Measurements from ENCODE around the gene GALNT10. TPM values are rescaled to one million over a fixed set of nuclear protein-coding genes. Genes with fewer than 3 reads are reported as not detected.

Gene GALNT10
- total and polyA plus RNA-seq, 2 donors (not counting 1 experiment from before 2014, with no cell fraction given), result 18.3 to 35.8 TPM

GRCh38 chr5:154366353-154366752 is 175.8 kb downstream of the GALNT10 start:
- Histone ChIP-seq H4K20me1 (ENCODE audit: control insufficient read depth, extremely low read depth, insufficient read depth, low read length) (no peaks in the 10 kb centered on the region), H3K4me2 (ENCODE audit: extremely low read depth, insufficient read depth, low read length) (no peak overlapping the region), H2AFZ (ENCODE audit: low read length) (no peak overlapping the region), H3K79me2 (ENCODE audit: control insufficient read depth, insufficient read depth, low read length) (no peaks in the 10 kb centered on the region), H3K4me3 (replicated peaks in 1 of 4; ENCODE audit: control extremely low read depth in 1 of 4, insufficient read depth in 1 of 4, low read depth in 3 of 4, low read length in 4 of 4) (no peak overlapping the region), H3K36me3 (ENCODE audit: control insufficient read depth, insufficient read depth, low read length) (no peaks in the 10 kb centered on the region), H3K27me3 (ENCODE audit: control insufficient read depth, insufficient read depth, low read length) (no peaks in the 10 kb centered on the region), H3K9me3 (ENCODE audit: control insufficient read depth, insufficient read depth, low read depth, low read length) (no peaks in the 10 kb centered on the region), H3K27ac (ENCODE audit: insufficient read depth, low read length) (peak overlapping the region; percentile 1), H3K4me1 (ENCODE audit: control insufficient read depth, extremely low read depth, insufficient read depth, low read length) (peaks cover 34% of the 10 kb centered on the region), H3K9ac (ENCODE audit: insufficient read depth, low read length) (no peak overlapping the region)
- TF ChIP-seq, protein P1, sequence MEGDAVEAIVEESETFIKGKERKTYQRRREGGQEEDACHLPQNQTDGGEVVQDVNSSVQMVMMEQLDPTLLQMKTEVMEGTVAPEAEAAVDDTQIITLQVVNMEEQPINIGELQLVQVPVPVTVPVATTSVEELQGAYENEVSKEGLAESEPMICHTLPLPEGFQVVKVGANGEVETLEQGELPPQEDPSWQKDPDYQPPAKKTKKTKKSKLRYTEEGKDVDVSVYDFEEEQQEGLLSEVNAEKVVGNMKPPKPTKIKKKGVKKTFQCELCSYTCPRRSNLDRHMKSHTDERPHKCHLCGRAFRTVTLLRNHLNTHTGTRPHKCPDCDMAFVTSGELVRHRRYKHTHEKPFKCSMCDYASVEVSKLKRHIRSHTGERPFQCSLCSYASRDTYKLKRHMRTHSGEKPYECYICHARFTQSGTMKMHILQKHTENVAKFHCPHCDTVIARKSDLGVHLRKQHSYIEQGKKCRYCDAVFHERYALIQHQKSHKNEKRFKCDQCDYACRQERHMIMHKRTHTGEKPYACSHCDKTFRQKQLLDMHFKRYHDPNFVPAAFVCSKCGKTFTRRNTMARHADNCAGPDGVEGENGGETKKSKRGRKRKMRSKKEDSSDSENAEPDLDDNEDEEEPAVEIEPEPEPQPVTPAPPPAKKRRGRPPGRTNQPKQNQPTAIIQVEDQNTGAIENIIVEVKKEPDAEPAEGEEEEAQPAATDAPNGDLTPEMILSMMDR (conservative IDR thresholded peaks at IDR 0.05 in 1 of 2, IDR thresholded peaks at IDR 0.05 in 1 of 2; ENCODE audit: low read depth in 1 of 2, low read length in 2 of 2), result no peak
- TF ChIP-seq EZH2 (IDR thresholded peaks at IDR 0.05; ENCODE audit: low read length, missing control alignments), result no peak
- DNase-seq (ENCODE audit: low read depth in 2 of 2), result peak; percentile 68 to 72

DNA sequence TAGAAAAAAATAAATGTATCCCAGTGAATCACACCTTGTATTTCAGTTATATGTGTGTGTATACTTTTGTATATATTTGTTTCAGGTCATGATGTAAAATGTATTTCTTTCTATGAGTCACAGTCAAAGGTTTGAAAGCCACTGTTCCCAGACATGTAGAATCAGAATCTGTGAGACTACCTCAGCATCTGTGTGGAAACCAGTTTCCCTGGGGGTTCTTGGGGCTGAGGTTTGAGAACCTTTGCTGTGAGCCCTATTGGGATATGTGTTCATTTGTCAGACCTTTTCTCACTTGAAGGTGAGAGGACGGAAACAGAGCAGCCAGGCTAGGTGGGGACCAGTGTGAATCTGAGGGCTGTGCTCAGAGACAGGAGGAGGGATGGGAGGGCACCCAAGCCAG is 176.6 kb downstream of the GALNT10 start:
- no peaks in the 10 kb centered on the region for H3K27me3 ChIP-seq (ENCODE audit: control insufficient read depth, insufficient read depth, low read length)
- TF ChIP-seq, protein P1 (conservative IDR thresholded peaks at IDR 0.05 in 1 of 2, IDR thresholded peaks at IDR 0.05 in 1 of 2; ENCODE audit: low read depth in 1 of 2, low read length in 2 of 2), result no peak
- TF ChIP-seq EZH2 (IDR thresholded peaks at IDR 0.05; ENCODE audit: low read length, missing control alignments), result no peak
- H3K4me2 ChIP-seq (ENCODE audit: extremely low read depth, insufficient read depth, low read length), result no peak overlapping the region
- no peak overlapping the region for H3K9ac ChIP-seq (ENCODE audit: insufficient read depth, low read length)
- DNase-seq (ENCODE audit: low read depth in 2 of 2), result peak; percentile 23 to 68
- no peak overlapping the region for H2AFZ ChIP-seq (ENCODE audit: low read length)
- no peaks in the 10 kb centered on the region for H3K79me2 ChIP-seq (ENCODE audit: control insufficient read depth, insufficient read depth, low read length)
- peak overlapping the region; percentile 67 for H3K27ac ChIP-seq (ENCODE audit: insufficient read depth, low read length)
- peaks cover 35% of the 10 kb centered on the region for H3K4me1 ChIP-seq (ENCODE audit: control insufficient read depth, extremely low read depth, insufficient read depth, low read length)
- H4K20me1 ChIP-seq (ENCODE audit: control insufficient read depth, extremely low read depth, insufficient read depth, low read length), result no peaks in the 10 kb centered on the region
- H3K36me3 ChIP-seq (ENCODE audit: control insufficient read depth, insufficient read depth, low read length), result no peaks in the 10 kb centered on the region
- H3K9me3 ChIP-seq (ENCODE audit: control insufficient read depth, insufficient read depth, low read depth, low read length), result no peaks in the 10 kb centered on the region
- no peak overlapping the region for H3K4me3 ChIP-seq (replicated peaks in 1 of 4; ENCODE audit: control extremely low read depth in 1 of 4, insufficient read depth in 1 of 4, low read depth in 3 of 4, low read length in 4 of 4)

- no peaks in the 10 kb centered on the region for H3K36me3 ChIP-seq (ENCODE audit: control insufficient read depth, insufficient read depth, low read length)
- no peak overlapping the region for H2AFZ ChIP-seq (ENCODE audit: low read length)
- H3K9ac ChIP-seq (ENCODE audit: insufficient read depth, low read length), result no peak overlapping the region
- no peaks in the 10 kb centered on the region for H3K79me2 ChIP-seq (ENCODE audit: control insufficient read depth, insufficient read depth, low read length)
- H3K4me2 ChIP-seq (ENCODE audit: extremely low read depth, insufficient read depth, low read length), result peak overlapping the region; percentile 64
- H3K9me3 ChIP-seq (ENCODE audit: control insufficient read depth, insufficient read depth, low read depth, low read length), result no peaks in the 10 kb centered on the region
- peak overlapping the region; percentile 67 for H3K27ac ChIP-seq (ENCODE audit: insufficient read depth, low read length)
- TF ChIP-seq, protein P1 (conservative IDR thresholded peaks at IDR 0.05 in 1 of 2, IDR thresholded peaks at IDR 0.05 in 1 of 2; ENCODE audit: low read depth in 1 of 2, low read length in 2 of 2), result no peak
- no peak for TF ChIP-seq EZH2 (IDR thresholded peaks at IDR 0.05; ENCODE audit: low read length, missing control alignments)
- no peak overlapping the region for H3K4me3 ChIP-seq (replicated peaks in 1 of 4; ENCODE audit: control extremely low read depth in 1 of 4, insufficient read depth in 1 of 4, low read depth in 3 of 4, low read length in 4 of 4)
- peaks cover 36% of the 10 kb centered on the region for H3K4me1 ChIP-seq (ENCODE audit: control insufficient read depth, extremely low read depth, insufficient read depth, low read length)
- DNase-seq (ENCODE audit: low read depth in 2 of 2), result peak; percentile 89 to 97
- H3K27me3 ChIP-seq (ENCODE audit: control insufficient read depth, insufficient read depth, low read length), result no peaks in the 10 kb centered on the region
- no peaks in the 10 kb centered on the region for H4K20me1 ChIP-seq (ENCODE audit: control insufficient read depth, extremely low read depth, insufficient read depth, low read length)
Measured at GRCh38 chr5:154368041-154368800, 177.7 kb downstream of the GALNT10 start.

Data from fibroblast of lung (primary cell).